HG03095 (cell line): ENCODE measurements around the gene DIS3L2.
"Not testable (repeated sequence)": the region's sequence is repeated elsewhere in the genome, so short reads cannot be mapped to it uniquely, and the experiment has no call there.

Source experiments
- ATAC-seq: cut with Tn5 transposase; IDR thresholded peaks from one replicate; pipeline ENCODE4 v1.9.1; 2021; ENCODE audit warnings: moderate library complexity; ENCODE audit not compliant: unreplicated experiment

Gene DIS3L2

GRCh38 chr2:232363064-232363783 is 401.7 kb downstream of the DIS3L2 start:
- not testable (repeated sequence) for ATAC-seq

- ATAC-seq, result no peak
Measured at GRCh38 chr2:232363784-232364615, 402.5 kb downstream of the DIS3L2 start.

GRCh38 chr2:232364806-232365594 is 403.5 kb downstream of the DIS3L2 start:
- ATAC-seq, result not testable (repeated sequence)

GRCh38 chr2:232365621-232366321 is 404.3 kb downstream of the DIS3L2 start:
- ATAC-seq, result no peak

- not testable (repeated sequence) for ATAC-seq
Measured at GRCh38 chr2:232366461-232366860, 404.9 kb downstream of the DIS3L2 start.

- ATAC-seq, result no peak
Measured at GRCh38 chr2:232367016-232367415, 405.5 kb downstream of the DIS3L2 start.

GRCh38 chr2:232367591-232368233 is 406.2 kb downstream of the DIS3L2 start:
- ATAC-seq, result no peak

GRCh38 chr2:232368311-232368731 is 406.8 kb downstream of the DIS3L2 start:
- ATAC-seq, result no peak

- ATAC-seq, result no peak
Measured at GRCh38 chr2:232369126-232369951, 407.8 kb downstream of the DIS3L2 start.

- not testable (repeated sequence) for ATAC-seq
Measured at GRCh38 chr2:232370007-232370406, 408.5 kb downstream of the DIS3L2 start.

GRCh38 chr2:232372231-232373208 is 411.0 kb downstream of the DIS3L2 start:
- ATAC-seq, result no peak

- ATAC-seq, result no peak
Measured at GRCh38 chr2:232374356-232374755, 412.8 kb downstream of the DIS3L2 start.

- no peak for ATAC-seq
Measured at GRCh38 chr2:232375164-232375563, 413.7 kb downstream of the DIS3L2 start.

- no peak for ATAC-seq
Measured at GRCh38 chr2:232376260-232376659, 414.7 kb downstream of the DIS3L2 start.

- no peak for ATAC-seq
Measured at GRCh38 chr2:232376713-232377112, 415.2 kb downstream of the DIS3L2 start.

GRCh38 chr2:232377319-232377718 is 415.8 kb downstream of the DIS3L2 start:
- ATAC-seq, result no peak

- ATAC-seq, result no peak
Measured at GRCh38 chr2:232377841-232378734, 416.6 kb downstream of the DIS3L2 start.
